ENCODE data around the gene C5orf46.
"Not testable (repeated sequence)": the region's sequence is repeated elsewhere in the genome, so short reads cannot be mapped to it uniquely, and the experiment has no call there.

C5orf46 gene

GRCh38 chr5:147869892-147870291, 36.4 kb downstream of the C5orf46 start:
- H3K4me3 ChIP-seq (replicated peaks; ENCODE audit: low read depth, low read length); H3K36me3 ChIP-seq (ENCODE audit: control insufficient read depth, insufficient read depth, low read length); DNase-seq (ENCODE audit: extremely low read depth, insufficient read length); H3K27me3 ChIP-seq (replicated peaks; ENCODE audit: control insufficient read depth, insufficient read depth, low read length): not testable (repeated sequence)

- DNase-seq (ENCODE audit: extremely low read depth, insufficient read length), result no peak
- no peaks in the 10 kb centered on the region for H3K27me3 ChIP-seq (replicated peaks; ENCODE audit: control insufficient read depth, insufficient read depth, low read length)
- no peaks in the 10 kb centered on the region for H3K36me3 ChIP-seq (ENCODE audit: control insufficient read depth, insufficient read depth, low read length)
- TF ChIP-seq CTCF (IDR thresholded peaks at IDR 0.05; ENCODE audit: insufficient read depth, low read length, poor library complexity, severe bottlenecking), result no peak
- H3K4me3 ChIP-seq (replicated peaks; ENCODE audit: low read depth, low read length), result no peak overlapping the region
Measured at GRCh38 chr5:147869112-147869511, 37.2 kb downstream of the C5orf46 start.

GRCh38 chr5:147863454-147864158, 42.7 kb downstream of the C5orf46 start:
- no peaks in the 10 kb centered on the region for H3K27me3 ChIP-seq (replicated peaks; ENCODE audit: control insufficient read depth, insufficient read depth, low read length)
- no peak for TF ChIP-seq CTCF (IDR thresholded peaks at IDR 0.05; ENCODE audit: insufficient read depth, low read length, poor library complexity, severe bottlenecking)
- DNase-seq (ENCODE audit: extremely low read depth, insufficient read length), result no peak
- H3K4me3 ChIP-seq (replicated peaks; ENCODE audit: low read depth, low read length), result no peak overlapping the region
- no peaks in the 10 kb centered on the region for H3K36me3 ChIP-seq (ENCODE audit: control insufficient read depth, insufficient read depth, low read length)

- Histone ChIP-seq H3K36me3 (ENCODE audit: control insufficient read depth, insufficient read depth, low read length) (no peaks in the 10 kb centered on the region), H3K27me3 (replicated peaks; ENCODE audit: control insufficient read depth, insufficient read depth, low read length) (no peaks in the 10 kb centered on the region), H3K4me3 (replicated peaks; ENCODE audit: low read depth, low read length) (no peak overlapping the region)
- no peak for TF ChIP-seq CTCF (IDR thresholded peaks at IDR 0.05; ENCODE audit: insufficient read depth, low read length, poor library complexity, severe bottlenecking)
- DNase-seq (ENCODE audit: extremely low read depth, insufficient read length), result no peak
Measured at GRCh38 chr5:147860641-147861025, 45.7 kb downstream of the C5orf46 start.

- no peaks in the 10 kb centered on the region for H3K27me3 ChIP-seq (replicated peaks; ENCODE audit: control insufficient read depth, insufficient read depth, low read length)
- no peak overlapping the region for H3K4me3 ChIP-seq (replicated peaks; ENCODE audit: low read depth, low read length)
- DNase-seq (ENCODE audit: extremely low read depth, insufficient read length), result no peak
- TF ChIP-seq CTCF (IDR thresholded peaks at IDR 0.05; ENCODE audit: insufficient read depth, low read length, poor library complexity, severe bottlenecking), result no peak
- H3K36me3 ChIP-seq (ENCODE audit: control insufficient read depth, insufficient read depth, low read length), result no peaks in the 10 kb centered on the region
Measured at GRCh38 chr5:147859962-147860640, 46.2 kb downstream of the C5orf46 start.

GRCh38 chr5:147858565-147858964, 47.8 kb downstream of the C5orf46 start:
- no peak for TF ChIP-seq CTCF (IDR thresholded peaks at IDR 0.05; ENCODE audit: insufficient read depth, low read length, poor library complexity, severe bottlenecking)
- no peak for DNase-seq (ENCODE audit: extremely low read depth, insufficient read length)
- Histone ChIP-seq H3K27me3 (replicated peaks; ENCODE audit: control insufficient read depth, insufficient read depth, low read length) (no peaks in the 10 kb centered on the region), H3K4me3 (replicated peaks; ENCODE audit: low read depth, low read length) (no peak overlapping the region), H3K36me3 (ENCODE audit: control insufficient read depth, insufficient read depth, low read length) (no peaks in the 10 kb centered on the region)

Data from GM06990 (cell line).